T-cell (primary cell): ENCODE results near the gene ZCCHC7. TPM values are rescaled to one million over a fixed set of nuclear protein-coding genes. Genes with fewer than 3 reads are reported as not detected.

Experiments
- ATAC-seq, 4 experiments: fragments of 200-7000 bp in 3 of 4; fragments of 150-1000 bp in 1 of 4; cut with Tn5 transposase; replicated peaks in 1 of 4; 1 replicate in 3 of 4; 2 replicates in 1 of 4; pipeline ENCODE4 v1.10.0; 2021; ENCODE audit warnings: moderate library complexity in 3 of 4, mild to moderate bottlenecking in 2 of 4, moderate number of reproducible peaks in 1 of 4
- CTCF ChIA-PET, 2 donors: fragments of 300-600 bp; sonication (Branson Sonifier 250); formaldehyde crosslinking; loops; one replicate each; lab custom pipeline; 2022; ENCODE audit warnings: antibody characterized with exemption in 2 of 2; lab: Charles Lee
- POLR2A ChIA-PET, 2 donors: fragments of 300-600 bp; sonication (Branson Sonifier 250); formaldehyde crosslinking; loops; one replicate each; lab custom pipeline; 2022; ENCODE audit warnings: antibody characterized with exemption in 2 of 2; lab: Charles Lee
- DNase-seq, 35 experiments: peaks; one replicate each; pipeline versions ENCODE4 v3.0.0 to v3.0.0-alpha.2; 2013 to 2023
- H3K27ac ChIP-seq: one replicate; pipeline ENCODE4 v1.5.1; 2013; ENCODE audit warnings: low read length
- H3K27me3 ChIP-seq, 2 experiments: replicated peaks in 1 of 2; 1 replicate in 1 of 2; 2 replicates in 1 of 2; pipeline versions ENCODE4 v1.6.1 to v1.7.0; 2013; ENCODE audit warnings: low read length in 1 of 2, mixed read lengths in 1 of 2; ENCODE audit not compliant: control insufficient read depth in 2 of 2, insufficient read depth in 2 of 2; ENCODE audit errors: extremely low read depth in 1 of 2
- H3K36me3 ChIP-seq, 2 donors: 1 replicate in 1 of 2; 2 replicates in 1 of 2; pipeline versions ENCODE4 v1.6.1 to v1.7.0; 2013; ENCODE audit warnings: low read length in 1 of 2; ENCODE audit not compliant: control insufficient read depth in 2 of 2, insufficient read depth in 1 of 2; ENCODE audit errors: extremely low read depth in 1 of 2
- H3K4me1 ChIP-seq, 2 experiments: 1 replicate in 1 of 2; 2 replicates in 1 of 2; pipeline versions ENCODE4 v1.6.1 to v1.7.0; 2013; ENCODE audit warnings: low read length in 2 of 2, mixed read lengths in 1 of 2; ENCODE audit not compliant: insufficient read depth in 2 of 2, control insufficient read depth in 1 of 2; ENCODE audit errors: extremely low read depth in 1 of 2
- H3K4me3 ChIP-seq, 2 donors: 1 replicate in 1 of 2; 2 replicates in 1 of 2; pipeline versions ENCODE4 v1.5.1 to v1.7.0; 2013; ENCODE audit warnings: mild to moderate bottlenecking in 2 of 2, low read length in 1 of 2, moderate library complexity in 1 of 2; ENCODE audit not compliant: control insufficient read depth in 1 of 2; ENCODE audit errors: extremely low read depth in 1 of 2
- H3K9me3 ChIP-seq: 2 replicates; pipeline ENCODE4 v1.7.0; 2013
- H3K27ac Mint-ChIP-seq, 2 donors: one replicate each; pipeline ENCODE4 v1.8.0; 2020 to 2021; ENCODE audit warnings: mild to moderate bottlenecking in 2 of 2, mixed read lengths in 2 of 2
- H3K27me3 Mint-ChIP-seq, 2 donors: one replicate each; pipeline ENCODE4 v1.8.0; 2021 to 2022; ENCODE audit warnings: mixed read lengths in 2 of 2
- H3K36me3 Mint-ChIP-seq: one replicate; pipeline ENCODE4 v1.8.0; 2021; ENCODE audit warnings: mixed read lengths
- H3K4me1 Mint-ChIP-seq, 3 donors: one replicate each; pipeline ENCODE4 v1.8.0; 2020 to 2022; ENCODE audit warnings: mixed read lengths in 3 of 3, mild to moderate bottlenecking in 1 of 3
- H3K4me3 Mint-ChIP-seq, 3 donors: one replicate each; pipeline ENCODE4 v1.8.0; 2020 to 2022; ENCODE audit warnings: mild to moderate bottlenecking in 3 of 3, mixed read lengths in 3 of 3, moderate library complexity in 3 of 3
- H3K9me3 Mint-ChIP-seq, 3 donors: one replicate each; pipeline ENCODE4 v1.8.0; 2020 to 2022; ENCODE audit warnings: mixed read lengths in 3 of 3
- whole genome bisulfite sequencing: methylation state at CpG from one replicate; pipeline ENCODE4 v1.1.5; 2013; ENCODE audit warnings: missing lambda C conversion rate; ENCODE audit not compliant: insufficient coverage; 5-methylcytosine and 5-hydroxymethylcytosine counted together
- total RNA-seq, 35 experiments: library from RNA in 6 of 35; stranded (reverse) in 6 of 35; fragments of 120-200 nt in 1 of 35; gene quantifications; one replicate each; pipeline versions ENCODE4 v1.2.1 to v1.2.4 and lab custom pipeline; 2013 to 2026

ZCCHC7 gene
- total RNA-seq, 5 donors from 2014 or later (not counting 1 experiment from before 2014, with no cell fraction given), result 29.1 to 44.2 (median 33.5) TPM

DNA sequence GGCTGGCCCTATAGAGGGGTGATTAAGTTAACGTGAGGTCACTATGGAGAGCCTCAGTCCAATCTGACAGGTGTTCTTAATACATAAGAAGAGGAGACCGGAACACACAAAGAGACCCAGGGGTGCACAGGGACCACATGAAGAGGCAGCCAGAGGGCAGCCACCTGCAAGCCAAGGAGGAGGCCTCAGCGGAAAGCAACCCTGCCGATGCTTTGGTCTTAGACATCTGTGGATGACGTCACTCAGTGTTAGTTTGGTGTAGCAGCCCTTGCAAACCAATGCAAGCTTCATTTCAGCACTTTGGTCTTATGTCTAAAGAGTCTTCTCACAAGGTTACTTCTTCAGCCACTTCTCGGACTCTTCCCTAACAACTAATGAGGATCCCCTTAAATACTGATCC is 254.5 kb downstream of the ZCCHC7 start:
- 53% methylated on average over 5 of the region's 6 CpGs for WGBS
- H3K27me3 Mint-ChIP-seq, result peaks cover 5 to 12% of the 10 kb centered on the region in 2 donors
- Histone ChIP-seq H3K9me3 (no peaks in the 10 kb centered on the region), H3K36me3 (no peaks in the 10 kb centered on the region), H3K4me1 (peaks cover 0 to 6% of the 10 kb centered on the region in 2 experiments), H3K27me3 (peaks cover 0 to 26% of the 10 kb centered on the region in 2 experiments), H3K27ac (no peak overlapping the region), H3K4me3 (no peak overlapping the region)
- peaks cover 0 to 20% (median 0%) of the 10 kb centered on the region in 3 donors for H3K4me1 Mint-ChIP-seq
- H3K27ac Mint-ChIP-seq, result no peak overlapping the region
- no peaks in the 10 kb centered on the region for H3K36me3 Mint-ChIP-seq
- peak in 2 of 35 experiments; percentile 6 to 29 for DNase-seq
- no peaks in the 10 kb centered on the region for H3K9me3 Mint-ChIP-seq
- peak in 1 of 4 experiments; percentile 51 for ATAC-seq
- no peak overlapping the region for H3K4me3 Mint-ChIP-seq
- POLR2A ChIA-PET, result no interaction called here
- CTCF ChIA-PET, result interaction anchor here in 1 of 2 donors (0.6 kb wide), 1 partner anchor 946 kb away, joined by 3 read pairs; no protein-coding TSS in a partner anchor

DNA sequence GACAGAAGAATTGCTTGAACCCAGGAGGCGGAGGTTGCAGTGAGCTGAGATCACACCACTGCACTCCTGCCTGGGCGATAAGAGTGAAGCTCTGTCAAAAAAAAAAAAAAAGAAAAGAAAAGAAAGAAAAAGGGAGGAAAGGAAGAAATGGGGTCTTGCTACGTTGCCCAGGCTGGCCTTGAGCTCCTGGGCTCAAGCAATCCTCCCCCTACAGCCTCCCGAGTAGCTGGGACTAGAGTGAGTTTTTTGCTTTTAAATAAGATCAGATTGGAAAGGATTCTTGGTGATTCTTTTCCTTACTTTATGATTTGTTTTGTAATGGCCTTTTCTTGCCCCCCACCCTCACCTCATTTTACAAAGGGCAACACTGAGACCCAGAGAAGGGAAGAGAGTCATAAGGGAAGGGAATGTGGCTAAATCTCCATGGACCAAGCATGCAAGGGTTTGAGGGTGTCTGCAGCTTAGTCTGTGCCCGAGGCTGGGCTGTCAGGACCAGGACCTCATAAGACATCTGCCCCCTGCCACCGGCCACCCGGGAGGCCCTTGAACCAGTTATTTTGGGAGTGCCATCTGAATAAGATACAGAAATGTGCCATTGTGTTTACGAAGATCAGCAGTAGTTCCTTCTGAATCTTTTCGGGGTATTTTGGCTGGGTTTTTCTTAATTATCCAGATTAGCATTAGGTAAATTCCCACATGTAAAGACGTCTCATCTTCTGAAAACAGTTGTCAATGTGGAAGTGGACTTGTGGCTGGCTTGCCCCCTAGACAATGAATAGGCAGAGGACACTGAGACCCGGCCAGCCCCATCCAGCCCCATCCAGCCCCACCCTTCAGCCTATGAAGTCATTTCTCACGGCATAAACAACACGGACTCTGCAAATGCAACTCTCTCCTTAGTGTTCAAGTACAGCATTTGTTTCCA is 257.6 kb downstream of the ZCCHC7 start:
- CTCF ChIA-PET, result no interaction called here
- H3K27me3 ChIP-seq, result peaks cover 0 to 26% of the 10 kb centered on the region in 2 experiments
- H3K4me1 ChIP-seq, result no peaks in the 10 kb centered on the region
- H3K4me3 ChIP-seq, result no peak overlapping the region
- peaks cover 5 to 12% of the 10 kb centered on the region in 2 donors for H3K27me3 Mint-ChIP-seq
- no peaks in the 10 kb centered on the region for H3K9me3 ChIP-seq
- H3K9me3 Mint-ChIP-seq, result peaks cover 0 to 3% (median 0%) of the 10 kb centered on the region in 3 donors
- POLR2A ChIA-PET, result no interaction called here
- no peaks in the 10 kb centered on the region for H3K36me3 ChIP-seq
- DNase-seq, result no peak
- H3K4me1 Mint-ChIP-seq, result peaks cover 0 to 9% (median 0%) of the 10 kb centered on the region in 3 donors
- no peak overlapping the region for H3K27ac Mint-ChIP-seq
- H3K4me3 Mint-ChIP-seq, result no peak overlapping the region
- WGBS, result 73% methylated on average over 4 of the region's 13 CpGs
- no peak for ATAC-seq
- H3K27ac ChIP-seq, result no peak overlapping the region
- H3K36me3 Mint-ChIP-seq, result peaks cover 4% of the 10 kb centered on the region

DNA sequence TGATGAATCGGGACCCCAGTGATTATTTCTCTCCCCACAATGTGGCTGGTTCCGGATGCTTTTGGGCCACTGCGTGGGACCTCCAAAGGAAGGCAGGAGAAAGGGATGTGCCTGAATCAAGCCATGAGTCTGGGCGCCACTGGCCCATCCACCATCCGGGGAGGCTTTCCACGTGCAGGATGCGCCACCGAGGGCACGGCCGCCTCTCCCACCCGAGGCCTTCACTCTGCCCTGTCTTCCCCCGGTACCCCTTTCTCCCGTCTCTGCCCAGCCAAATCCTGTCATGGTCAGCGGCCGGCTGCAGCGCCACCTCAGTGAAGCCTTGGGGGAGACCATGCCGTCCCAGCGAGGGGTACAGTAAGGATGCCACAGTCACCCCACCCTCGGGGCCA is 258.2 kb downstream of the ZCCHC7 start:
- no peaks in the 10 kb centered on the region for H3K4me1 ChIP-seq
- DNase-seq (no peak), ATAC-seq (no peak)
- peaks cover 0 to 9% (median 0%) of the 10 kb centered on the region in 3 donors for H3K4me1 Mint-ChIP-seq
- H3K9me3 ChIP-seq, result no peaks in the 10 kb centered on the region
- CTCF ChIA-PET, result no interaction called here
- H3K27ac Mint-ChIP-seq, result no peak overlapping the region
- peaks cover 5 to 12% of the 10 kb centered on the region in 2 donors for H3K27me3 Mint-ChIP-seq
- peaks cover 0 to 3% (median 0%) of the 10 kb centered on the region in 3 donors for H3K9me3 Mint-ChIP-seq
- peaks cover 4% of the 10 kb centered on the region for H3K36me3 Mint-ChIP-seq
- H3K4me3 ChIP-seq, result no peak overlapping the region
- POLR2A ChIA-PET, result interaction anchor here in 1 of 2 donors (0.6 kb wide), 1 partner anchor 90 kb away, joined by 3 read pairs; no protein-coding TSS in a partner anchor
- H3K4me3 Mint-ChIP-seq, result no peak overlapping the region
- 93% methylated on average over 18 of the region's 19 CpGs for WGBS
- no peak overlapping the region for H3K27ac ChIP-seq
- H3K36me3 ChIP-seq, result no peaks in the 10 kb centered on the region
- peaks cover 0 to 26% of the 10 kb centered on the region in 2 experiments for H3K27me3 ChIP-seq

DNA sequence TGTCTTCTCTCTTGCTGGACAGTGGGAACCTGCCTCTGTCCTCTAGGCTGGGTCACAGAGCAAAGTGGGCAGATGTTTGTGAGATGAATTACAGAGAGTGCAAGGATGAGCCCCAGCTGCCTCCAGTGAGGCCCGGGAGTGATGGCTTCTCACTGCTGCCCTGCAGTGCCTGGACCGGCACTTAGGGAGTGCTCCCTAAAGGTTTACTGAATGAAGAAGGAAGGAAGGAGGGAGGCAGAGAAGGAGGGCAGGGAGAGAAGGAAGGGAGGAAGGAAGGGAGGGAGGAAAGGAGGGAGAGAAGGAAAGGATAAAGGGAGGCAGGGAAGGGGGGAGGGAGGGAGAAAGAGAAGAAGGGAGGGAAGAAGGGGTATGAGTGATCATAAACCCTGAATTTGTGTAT is 259.5 kb downstream of the ZCCHC7 start:
- Histone ChIP-seq H3K36me3 (no peaks in the 10 kb centered on the region), H3K27ac (no peak overlapping the region), H3K4me3 (no peak overlapping the region), H3K27me3 (peaks cover 0 to 29% of the 10 kb centered on the region in 2 experiments), H3K9me3 (no peaks in the 10 kb centered on the region), H3K4me1 (no peaks in the 10 kb centered on the region)
- H3K4me3 Mint-ChIP-seq, result no peak overlapping the region
- ATAC-seq, result no peak
- peaks cover 0 to 10% (median 0%) of the 10 kb centered on the region in 3 donors for H3K4me1 Mint-ChIP-seq
- H3K36me3 Mint-ChIP-seq, result peaks cover 4% of the 10 kb centered on the region
- H3K9me3 Mint-ChIP-seq, result peaks cover 0 to 3% (median 0%) of the 10 kb centered on the region in 3 donors
- POLR2A ChIA-PET, result no interaction called here
- H3K27ac Mint-ChIP-seq, result no peak overlapping the region
- CTCF ChIA-PET, result no interaction called here
- WGBS, result 85% methylated on average over 2 of the region's 2 CpGs
- peaks cover 5 to 12% of the 10 kb centered on the region in 2 donors for H3K27me3 Mint-ChIP-seq
- no peak for DNase-seq

DNA sequence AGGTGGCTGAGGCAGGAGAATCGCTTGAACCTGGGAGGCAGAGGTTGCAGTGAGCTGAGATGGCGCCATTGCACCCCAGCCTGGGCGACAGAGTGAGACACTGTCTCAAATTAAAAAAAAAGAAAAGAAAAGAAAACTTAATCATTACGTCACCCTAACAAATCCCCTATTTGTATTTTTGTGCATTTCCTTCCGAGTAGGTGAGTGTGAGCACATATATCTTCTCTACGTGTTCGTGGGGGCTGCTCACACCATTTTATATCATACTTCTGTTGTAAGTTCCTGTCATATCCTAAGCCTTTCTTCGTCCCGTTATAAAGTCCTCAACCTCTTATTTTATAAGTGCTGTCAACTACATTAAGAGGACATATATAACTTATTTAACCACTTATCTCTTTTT is 260.2 kb downstream of the ZCCHC7 start:
- Mint-ChIP-seq H3K36me3 (peaks cover 4% of the 10 kb centered on the region), H3K9me3 (peaks cover 0 to 3% (median 0%) of the 10 kb centered on the region in 3 donors), H3K4me3 (no peak overlapping the region), H3K27me3 (peaks cover 5 to 12% of the 10 kb centered on the region in 2 donors), H3K4me1 (peaks cover 0 to 10% (median 0%) of the 10 kb centered on the region in 3 donors), H3K27ac (no peak overlapping the region)
- no peaks in the 10 kb centered on the region for H3K9me3 ChIP-seq
- no peaks in the 10 kb centered on the region for H3K4me1 ChIP-seq
- peaks cover 0 to 27% of the 10 kb centered on the region in 2 experiments for H3K27me3 ChIP-seq
- ChIA-PET CTCF (no interaction called here), POLR2A (no interaction called here)
- no peak overlapping the region for H3K27ac ChIP-seq
- ATAC-seq, result no peak
- no peak for DNase-seq
- no CpG with 5 or more reads among the region's 9 CpGs for WGBS
- H3K36me3 ChIP-seq, result no peaks in the 10 kb centered on the region
- no peak overlapping the region for H3K4me3 ChIP-seq

DNA sequence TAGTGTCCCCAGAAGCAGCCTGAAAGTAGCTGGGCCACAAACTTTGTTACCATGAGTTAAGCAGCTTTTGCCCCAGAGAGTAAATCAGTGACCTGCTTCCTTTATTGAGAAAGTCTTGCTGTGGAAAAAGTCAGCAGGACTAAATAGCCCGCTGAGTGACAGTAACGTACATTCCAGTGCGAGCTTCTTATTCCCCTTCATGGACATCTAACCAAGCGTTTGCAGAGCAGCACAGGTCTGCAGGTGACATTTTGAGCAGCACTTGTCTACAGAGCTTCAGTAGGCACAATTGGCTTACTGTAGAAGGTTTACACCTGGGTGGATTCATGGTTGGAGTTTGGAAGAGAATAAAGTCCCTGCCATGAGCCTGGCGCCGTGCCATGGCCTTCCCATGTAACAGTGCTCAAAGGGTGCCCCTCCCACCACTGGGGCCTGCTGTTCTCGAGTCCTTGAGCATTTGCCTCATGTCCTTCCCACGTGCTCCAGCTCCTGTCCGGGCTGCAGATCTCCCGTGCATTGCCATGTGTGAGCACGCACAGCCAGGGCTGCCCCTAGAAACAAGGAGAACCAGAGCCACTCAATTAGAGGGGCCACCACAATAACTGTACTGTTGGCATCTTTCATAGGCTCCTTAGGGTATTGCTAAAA is 260.8 kb downstream of the ZCCHC7 start:
- Mint-ChIP-seq H3K4me3 (no peak overlapping the region), H3K36me3 (peaks cover 4% of the 10 kb centered on the region), H3K9me3 (peaks cover 0 to 3% (median 0%) of the 10 kb centered on the region in 3 donors), H3K4me1 (peaks cover 0 to 10% (median 0%) of the 10 kb centered on the region in 3 donors), H3K27me3 (peaks cover 3 to 12% of the 10 kb centered on the region in 2 donors), H3K27ac (no peak overlapping the region)
- no peak for ATAC-seq
- no peak for DNase-seq
- ChIA-PET POLR2A (no interaction called here), CTCF (no interaction called here)
- Histone ChIP-seq H3K4me3 (no peak overlapping the region), H3K27ac (no peak overlapping the region), H3K27me3 (peaks cover 0 to 27% of the 10 kb centered on the region in 2 experiments), H3K9me3 (no peaks in the 10 kb centered on the region), H3K4me1 (no peaks in the 10 kb centered on the region), H3K36me3 (no peaks in the 10 kb centered on the region)
- 95% methylated on average over 9 of the region's 11 CpGs for WGBS
